Panc1 (cell line): ENCODE data around the gene AATK. TPM values are rescaled to one million over a fixed set of nuclear protein-coding genes. Genes with fewer than 3 reads are reported as not detected.
A peak's percentile ranks its signal among the peaks of the same experiment; 100 is the strongest.

Experiments used
- ATAC-seq: fragments of 200-7000 bp; cut with Tn5 transposase; 2 replicates; pipeline ENCODE4 v1.9.1; 2020; ENCODE audit warnings: mild to moderate bottlenecking, moderate library complexity
- BruUV-seq: library from RNA; stranded (reverse); fragments of 400-500 nt; replicated peaks from 2 replicates; lab custom pipeline; 2021; lab: Mats Ljungman, UMichigan
- CTCF ChIA-PET: fragments of 300-600 bp; sonication (Branson Sonifier 250); formaldehyde crosslinking; loops from one replicate; lab custom pipeline; 2022; ENCODE audit warnings: antibody characterized with exemption; lab: Charles Lee
- POLR2A ChIA-PET: fragments of 300-600 bp; sonication (Branson Sonifier 250); formaldehyde crosslinking; loops from one replicate; lab custom pipeline; 2022; ENCODE audit warnings: antibody characterized with exemption; lab: Charles Lee
- DNase-seq: peaks from one replicate; pipeline ENCODE4 v3.0.0-alpha.2; 2010; ENCODE audit warnings: low read depth, low spot score
- H3K27ac ChIP-seq: 2 replicates; pipeline ENCODE4 v1.5.1; 2011; ENCODE audit warnings: mild to moderate bottlenecking, low read length, inconsistent platforms
- H3K27me3 ChIP-seq: fragments of 200-500 bp; sonication (Bioruptor generic); 2 replicates; pipeline ENCODE4 v1.6.0; 2014; ENCODE audit warnings: low read length, inconsistent platforms; ENCODE audit not compliant: control insufficient read depth, insufficient read depth
- H3K36me3 ChIP-seq: fragments of 200-500 bp; sonication (Bioruptor generic); 2 replicates; pipeline ENCODE4 v1.5.1; 2014; ENCODE audit warnings: inconsistent platforms, mild to moderate bottlenecking, low read length, moderate library complexity; ENCODE audit not compliant: control insufficient read depth, insufficient read depth
- H3K4me1 ChIP-seq: 2 replicates; pipeline ENCODE4 v1.5.1; 2011; ENCODE audit warnings: inconsistent platforms, mild to moderate bottlenecking, low read length, moderate library complexity; ENCODE audit not compliant: control insufficient read depth, insufficient read depth
- H3K4me3 ChIP-seq, 2 experiments: 2 replicates each; pipeline ENCODE4 v1.5.1; 2011 to 2012; ENCODE audit warnings: low read depth in 2 of 2, low read length in 2 of 2, mild to moderate bottlenecking in 2 of 2, inconsistent platforms in 1 of 2, moderate library complexity in 1 of 2
- H3K9me3 ChIP-seq: fragments of 200-500 bp; sonication (Bioruptor generic); 2 replicates; pipeline ENCODE4 v1.5.1; 2014; ENCODE audit warnings: low read depth, mild to moderate bottlenecking, inconsistent platforms, low read length, moderate library complexity; ENCODE audit not compliant: control insufficient read depth, insufficient read depth
- CTCF ChIP-seq: fragments of 450-650 bp; IDR thresholded peaks from 2 replicates; pipeline ENCODE4 v1.5.1; 2017; ENCODE audit warnings: mild to moderate bottlenecking
- POLR2AphosphoS5 ChIP-seq: IDR thresholded peaks from 2 replicates; pipeline ENCODE4 v1.6.1; 2012; ENCODE audit warnings: mild to moderate bottlenecking, low read depth, low read length, moderate library complexity
- REST ChIP-seq, 2 experiments: IDR thresholded peaks; 2 replicates each; pipeline ENCODE4 v1.6.1; 2011 to 2012; ENCODE audit warnings: low read depth in 2 of 2, control low read depth in 1 of 2, low read length in 1 of 2, mild to moderate bottlenecking in 1 of 2, moderate library complexity in 1 of 2; ENCODE audit not compliant: insufficient read depth in 1 of 2
- SIN3A ChIP-seq: IDR thresholded peaks from 2 replicates; pipeline ENCODE4 v1.6.1; 2012; ENCODE audit warnings: low read depth, mild to moderate bottlenecking, low read length, moderate library complexity, borderline replicate concordance; ENCODE audit not compliant: insufficient read depth
- TCF7L2 ChIP-seq: IDR thresholded peaks from 2 replicates; pipeline ENCODE4 v1.6.1; 2011; ENCODE audit warnings: mild to moderate bottlenecking, low read depth, low read length, inconsistent platforms
- in situ Hi-C: cut with HindIII; loops from 2 replicates; pipeline ENCODE4 v1.10.0; 2016; ENCODE audit warnings: low sequenced_read_pairs, low pct_unique_long_range_greater_than_20kb
- intact Hi-C: fragments of 100-400 bp; cut with micrococcal nuclease; formaldehyde crosslinking; loops from one replicate; pipeline ENCODE4 v1.10.0; 2022; ENCODE audit not compliant: unreplicated experiment
- total RNA-seq: library from RNA; stranded (reverse); gene quantifications from one replicate; pipeline ENCODE4 v1.2.1, GENCODE V29; 2021; ENCODE audit not compliant: unreplicated experiment

Gene AATK
- total RNA-seq, 1 experiment from 2014 or later, result 3.7 TPM

GRCh38 chr17:81117672-81118198, 48.3 kb downstream of the AATK start:
- BruUV-seq, result no TSS peak

GRCh38 chr17:81116704-81117103, 49.3 kb downstream of the AATK start:
- Histone ChIP-seq H3K4me1 (peaks cover 34% of the 10 kb centered on the region), H3K9me3 (no peaks in the 10 kb centered on the region), H3K27ac (no peak overlapping the region), H3K4me3 (no peak overlapping the region), H3K36me3 (no peaks in the 10 kb centered on the region), H3K27me3 (no peaks in the 10 kb centered on the region)
- POLR2A ChIA-PET, result interaction anchor here (0.7 kb wide), 1 partner anchor 31 kb away, joined by 3 read pairs; no protein-coding TSS in a partner anchor
- DNase-seq (no peak), ATAC-seq (no peak)
- no TSS peak for BruUV-seq
- TF ChIP-seq SIN3A, result no peak
- TF ChIP-seq TCF7L2, result no peak
- TF ChIP-seq REST (IDR thresholded peaks at IDR 0.05; ENCODE audit: insufficient read depth in 1 of 2, low read depth in 2 of 2, low read length in 1 of 2), result no peak
- no peak for TF ChIP-seq POLR2AphosphoS5
- TF ChIP-seq CTCF, result no peak
- in situ Hi-C loops, result no loop called here
- CTCF ChIA-PET, result interaction anchor here (1.3 kb wide), 1 partner anchor 19 kb away, joined by 4 read pairs; no protein-coding TSS in a partner anchor
- intact Hi-C loops, result no loop called here

More at GRCh38 chr17:81117672-81118198, 48.3 kb downstream of the AATK start:
- ChIA-PET CTCF (no interaction called here), POLR2A (no interaction called here)
- peaks cover 34% of the 10 kb centered on the region for H3K4me1 ChIP-seq
- in situ Hi-C loops (no loop called here), intact Hi-C loops (no loop called here)
- H3K27me3 ChIP-seq, result no peaks in the 10 kb centered on the region
- TF ChIP-seq POLR2AphosphoS5, result no peak; the same call in 1 of the 2 replicates
- TF ChIP-seq CTCF, result no peak
- no peak for TF ChIP-seq TCF7L2
- no peak for TF ChIP-seq SIN3A
- no peak for TF ChIP-seq REST (IDR thresholded peaks at IDR 0.05; ENCODE audit: insufficient read depth in 1 of 2, low read depth in 2 of 2, low read length in 1 of 2)
- H3K4me3 ChIP-seq, result no peak overlapping the region
- DNase-seq (no peak), ATAC-seq (peak; percentile 2)
- no peaks in the 10 kb centered on the region for H3K36me3 ChIP-seq
- peak overlapping the region; percentile 48 for H3K27ac ChIP-seq
- no peaks in the 10 kb centered on the region for H3K9me3 ChIP-seq
